Activated T-cell treated with anti-CD3 and anti-CD28 coated beads, Interleukin-2, amount 50 U/mL, for 1 hour (primary cell): ENCODE data around the gene BEND3.
"Not testable (repeated sequence)": the region's sequence is repeated elsewhere in the genome, so short reads cannot be mapped to it uniquely, and the experiment has no call there.

Experiments used
- DNase-seq: peaks from one replicate; pipeline ENCODE4 v3.0.0-alpha.2; 2020

The BEND3 gene

DNA sequence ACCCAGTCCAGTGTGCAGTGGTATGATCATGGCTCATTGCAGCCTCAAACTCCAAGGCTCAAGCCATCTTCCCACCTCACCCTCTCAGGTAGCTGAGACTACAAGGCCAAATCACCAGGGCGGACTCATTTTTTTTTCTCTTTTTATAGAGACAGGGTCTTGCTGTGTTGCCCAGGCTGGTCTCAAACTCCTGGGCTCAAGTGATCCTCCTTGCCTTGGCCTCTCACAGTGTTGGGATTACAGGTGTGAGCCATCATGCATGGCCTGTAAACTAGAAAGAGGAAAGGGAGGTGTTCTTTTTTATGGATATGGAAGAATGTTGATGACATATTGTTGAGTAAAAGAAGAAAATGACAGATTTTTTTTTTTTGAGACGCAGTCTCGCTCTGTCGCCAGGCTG lies 5.1 kb upstream of the BEND3 start:
- DNase-seq = no peak

DNA sequence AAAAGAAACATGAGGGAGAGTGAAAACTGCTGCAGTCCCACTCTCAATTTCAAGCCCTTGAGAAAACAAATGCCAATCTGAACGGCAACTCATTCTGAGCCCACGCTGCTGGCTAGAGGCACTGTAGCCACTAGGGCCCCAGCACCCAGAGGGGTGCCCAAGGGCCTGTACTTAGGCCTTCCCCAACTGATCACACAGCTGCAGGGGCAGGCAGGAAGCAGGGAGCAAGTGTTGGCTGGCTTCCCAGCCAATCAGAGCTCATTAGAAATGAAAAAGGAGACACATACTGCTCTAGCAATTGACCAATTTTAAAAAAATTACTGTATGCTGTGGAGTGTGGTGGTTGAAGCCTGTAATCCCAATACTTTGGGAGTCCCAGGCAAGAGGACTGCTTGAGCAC lies 3.7 kb upstream of the BEND3 start:
- no peak for DNase-seq

DNA sequence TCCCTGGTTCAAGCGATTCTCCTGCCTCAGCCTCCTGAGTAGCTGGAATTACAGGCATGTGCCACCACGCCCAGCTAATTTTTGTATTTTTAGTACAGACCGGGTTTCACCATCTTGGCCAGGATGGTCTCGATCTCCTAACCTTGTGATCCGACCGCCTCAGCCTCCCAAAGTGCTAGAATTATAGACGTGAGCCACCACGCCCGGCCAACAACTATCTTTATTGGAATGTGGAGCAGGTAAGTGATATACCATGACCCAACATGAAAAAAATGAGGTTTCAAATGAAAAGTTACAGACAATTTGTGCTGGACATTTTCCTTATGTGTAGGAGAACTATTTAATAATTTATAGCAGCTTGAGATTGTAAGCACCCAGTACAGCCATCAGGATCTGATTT lies 3.2 kb upstream of the BEND3 start:
- DNase-seq = not testable (repeated sequence)

DNA sequence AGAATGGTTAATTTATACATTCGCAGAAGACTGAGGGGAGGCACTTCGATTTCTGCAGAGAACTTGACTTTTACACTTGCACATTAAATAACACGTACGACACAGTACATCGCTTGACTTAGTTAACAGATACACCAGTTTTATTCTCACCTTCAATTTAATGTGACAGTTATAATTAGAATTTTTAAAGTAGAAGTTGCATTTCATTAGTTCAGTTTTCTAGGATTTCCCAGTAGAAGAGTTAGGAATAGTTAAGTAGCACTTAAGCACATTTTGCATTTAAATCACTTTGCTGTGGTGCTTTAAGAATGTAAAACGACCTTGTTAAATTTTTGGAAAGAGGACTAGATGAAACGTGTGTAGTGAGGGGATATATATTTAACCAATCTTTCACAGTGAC lies 1.6 kb upstream of the BEND3 start:
- DNase-seq = no peak

DNA sequence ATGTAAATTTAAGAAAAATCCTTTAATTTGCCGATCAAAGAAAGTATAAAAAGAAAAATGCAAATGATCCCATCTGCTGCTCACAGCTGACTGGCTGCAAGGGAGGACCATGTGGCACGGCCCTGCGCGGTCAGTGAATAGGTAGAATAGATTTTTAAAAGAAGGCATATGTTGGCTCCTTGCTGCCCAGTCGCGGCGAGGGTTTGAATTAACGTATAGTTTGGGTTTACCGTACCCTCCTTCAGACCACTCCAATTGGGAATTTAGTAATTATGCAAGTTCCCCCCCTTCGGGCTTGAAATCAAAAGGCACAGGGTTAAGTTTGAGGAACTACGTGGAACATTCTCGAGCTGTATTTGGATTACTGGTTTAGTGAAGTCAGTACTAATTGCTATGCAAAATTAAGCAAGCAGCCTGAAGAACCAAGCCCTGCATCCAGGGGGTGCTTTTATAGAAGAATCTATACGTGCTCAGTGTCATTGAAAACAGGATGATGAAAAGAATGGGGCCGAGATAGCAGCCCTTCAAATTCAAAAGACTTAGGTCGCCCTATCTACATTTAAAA lies 1.1 kb upstream of the BEND3 start:
- DNase-seq = no peak

DNA sequence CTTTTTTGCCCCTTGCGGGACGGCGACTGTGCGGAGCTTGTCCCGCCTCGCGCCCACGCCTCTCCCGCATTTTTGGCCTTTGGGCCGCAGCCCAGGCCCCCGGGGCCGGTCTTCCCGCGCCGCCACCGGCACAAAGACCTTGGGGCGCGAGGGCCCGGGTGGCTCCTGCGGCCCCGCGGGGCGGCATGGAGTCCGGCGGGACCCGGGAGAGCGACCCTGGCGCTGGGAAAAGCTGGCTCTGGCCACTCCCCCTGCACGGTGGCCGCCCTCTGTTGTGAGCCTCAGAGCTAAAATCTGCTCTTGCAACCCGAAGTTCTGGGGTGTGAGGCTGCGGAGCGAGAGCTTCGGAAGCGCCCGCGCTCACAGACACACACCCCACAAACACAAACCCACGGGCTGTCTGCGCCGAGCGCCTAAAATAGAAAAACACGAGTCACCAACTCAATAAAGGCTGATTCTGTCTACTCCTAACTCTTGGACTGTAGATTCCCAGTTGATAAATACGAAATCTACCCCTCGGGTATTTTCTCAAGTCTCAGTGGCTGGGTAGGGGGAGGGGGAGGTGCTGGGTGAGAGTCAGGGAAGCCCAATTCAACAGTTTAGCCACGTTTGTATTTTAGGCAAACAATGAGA lies 496 bp upstream of the BEND3 start:
- no peak for DNase-seq

DNA sequence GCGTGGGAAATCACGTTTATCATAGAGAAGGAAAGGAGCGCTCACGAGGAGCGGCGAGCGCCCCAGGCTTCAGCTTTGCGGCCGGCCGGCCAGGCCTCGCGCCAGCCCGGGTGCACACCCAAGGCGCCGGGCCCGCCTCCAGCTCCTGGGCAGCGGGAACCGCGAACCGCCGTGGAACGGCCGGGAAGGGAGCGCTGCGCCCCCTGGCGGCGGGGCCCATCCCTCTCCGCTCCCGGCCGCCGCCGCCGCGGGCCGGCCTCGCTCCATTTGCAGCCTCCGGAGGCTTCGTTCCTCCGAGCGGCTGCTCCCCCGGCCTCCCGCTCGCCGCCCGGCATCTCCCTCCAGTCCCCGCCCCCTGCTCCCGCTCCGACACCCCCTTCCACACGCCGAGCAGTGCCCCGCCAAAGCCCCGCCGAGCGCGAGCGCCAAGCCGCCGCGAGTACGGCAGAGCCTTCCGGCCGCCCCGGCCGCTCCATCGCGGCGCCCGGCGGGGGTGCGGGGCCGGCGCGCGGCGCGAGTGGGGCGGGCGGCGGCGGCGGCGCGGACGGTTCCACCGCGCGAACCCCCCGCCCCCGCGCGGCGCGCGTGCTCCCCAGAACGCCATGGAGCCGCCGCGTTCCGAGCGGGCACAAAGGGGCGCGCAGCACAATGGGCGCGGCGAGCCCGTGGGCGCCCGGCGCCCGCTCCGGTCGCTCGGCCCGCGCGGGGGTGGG lies 946 bp downstream of the BEND3 start:
- peak; percentile 82 for DNase-seq

DNA sequence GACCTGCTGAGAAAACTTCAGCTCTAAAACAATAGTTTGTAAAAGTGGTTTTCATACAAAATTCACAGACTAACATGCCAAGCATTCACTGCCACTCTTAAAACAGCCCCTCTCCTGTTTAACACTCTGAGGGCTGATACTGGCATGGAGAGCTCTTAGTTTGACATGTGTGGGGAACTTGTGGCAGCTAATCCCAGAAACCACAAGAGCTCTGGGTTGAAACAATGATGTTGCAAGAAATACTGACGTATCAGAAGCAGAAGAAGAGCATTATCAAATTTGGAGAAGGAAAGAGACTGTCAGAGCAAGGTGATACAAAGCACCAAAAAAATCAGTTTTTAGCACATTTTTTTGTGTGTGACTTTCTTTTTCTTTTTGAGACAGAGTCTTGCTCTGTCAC lies 5.1 kb downstream of the BEND3 start:
- DNase-seq = no peak

DNA sequence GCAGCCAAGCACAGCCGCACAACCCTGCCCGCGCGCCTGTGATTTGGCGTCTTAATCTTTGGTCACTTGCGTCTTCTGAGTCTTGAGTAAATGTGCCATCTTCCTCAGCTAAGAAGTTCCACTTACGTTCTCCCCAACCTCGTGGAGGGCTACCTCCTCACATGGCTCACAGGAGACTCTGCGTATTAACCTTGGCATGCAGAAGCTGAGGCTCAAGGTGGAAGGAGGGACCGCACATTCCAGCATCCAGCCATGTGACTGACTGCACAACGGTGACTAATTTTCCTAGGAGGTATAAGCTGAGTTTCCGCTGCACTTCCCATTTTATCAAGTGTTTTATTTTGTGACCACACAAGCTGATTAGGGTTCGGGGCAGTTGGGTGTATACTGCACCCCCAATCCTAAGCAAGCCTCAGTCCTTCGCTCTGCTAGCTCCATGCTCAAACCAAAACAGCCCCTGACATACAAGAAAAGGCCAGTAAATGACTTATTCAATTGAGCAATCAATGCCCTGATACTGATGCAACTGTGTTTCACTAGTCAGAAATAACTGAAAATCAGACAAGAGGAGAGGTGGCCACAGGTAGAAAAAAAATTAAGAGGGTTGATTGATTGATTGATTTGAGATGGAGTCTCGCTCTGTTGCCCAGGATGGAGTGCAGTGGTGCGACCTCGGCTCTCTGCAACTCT lies 7.0 kb downstream of the BEND3 start:
- DNase-seq = no peak

DNA sequence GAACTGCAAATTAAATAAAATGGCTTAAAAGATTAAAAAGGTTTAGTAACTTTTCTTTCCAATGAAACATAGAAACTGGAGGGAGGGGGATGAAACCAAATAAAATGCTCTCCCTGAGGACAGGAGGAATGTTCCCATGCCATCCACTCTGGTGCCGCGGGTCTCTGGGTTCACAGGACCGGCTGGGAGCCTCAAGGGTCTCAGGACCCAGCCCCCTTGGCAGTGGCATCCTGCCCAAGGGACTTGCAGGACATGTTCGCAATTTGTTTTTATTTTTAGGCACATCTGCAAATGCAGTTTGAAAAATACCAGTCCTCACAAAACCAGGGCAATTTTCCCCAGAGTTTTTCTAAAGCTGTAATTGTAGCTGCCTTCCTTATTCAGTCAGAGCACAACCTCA lies 7.5 kb downstream of the BEND3 start:
- DNase-seq = no peak

DNA sequence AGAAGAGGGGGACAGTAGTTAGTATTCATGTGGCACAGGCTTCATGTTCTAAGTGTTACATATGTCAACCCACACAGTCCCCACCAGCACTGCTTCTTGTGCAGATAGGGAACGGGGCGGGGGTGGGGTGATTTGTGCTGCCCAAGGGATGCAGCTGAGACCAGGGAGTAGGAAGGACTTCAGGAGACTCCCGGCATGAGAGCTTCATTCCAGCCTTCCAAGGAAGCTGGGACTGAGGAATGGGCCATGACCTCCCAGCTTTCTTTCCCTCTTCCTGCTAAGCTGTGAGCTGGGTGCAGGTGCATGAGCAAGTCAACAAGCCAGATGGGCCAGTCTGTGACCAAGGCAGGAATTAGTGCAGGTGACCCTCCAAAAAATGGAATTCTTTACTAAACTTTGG lies 9.2 kb downstream of the BEND3 start:
- no peak for DNase-seq

DNA sequence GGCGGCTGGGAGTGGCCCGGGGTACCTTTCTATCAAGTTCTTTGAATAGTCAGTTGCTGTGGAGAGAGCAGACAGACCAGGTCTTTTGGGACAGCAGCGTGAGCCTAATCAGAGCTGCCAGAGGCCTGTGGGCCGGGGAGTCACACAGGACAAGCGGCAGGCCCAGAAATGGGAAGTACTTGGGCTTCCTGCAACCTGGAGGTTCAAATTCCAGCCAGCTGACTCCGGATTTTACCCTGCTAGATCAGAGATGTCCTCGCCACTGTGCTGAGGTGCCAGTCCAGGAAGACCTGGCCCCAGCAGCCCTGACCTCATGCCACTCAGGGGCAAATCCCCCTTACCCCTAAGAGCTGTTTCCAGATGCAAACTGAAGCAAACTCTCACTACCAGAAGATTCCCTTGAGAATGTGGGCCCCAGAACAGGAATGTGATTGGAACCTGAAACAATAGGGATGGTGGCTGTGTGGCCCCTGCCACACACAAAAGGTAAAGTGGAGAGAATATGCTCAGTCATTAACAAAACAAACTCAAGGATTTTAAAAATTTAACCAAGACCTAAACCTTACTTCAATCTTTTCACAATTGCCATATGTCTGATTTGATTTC lies 9.7 kb downstream of the BEND3 start:
- no peak for DNase-seq

DNA sequence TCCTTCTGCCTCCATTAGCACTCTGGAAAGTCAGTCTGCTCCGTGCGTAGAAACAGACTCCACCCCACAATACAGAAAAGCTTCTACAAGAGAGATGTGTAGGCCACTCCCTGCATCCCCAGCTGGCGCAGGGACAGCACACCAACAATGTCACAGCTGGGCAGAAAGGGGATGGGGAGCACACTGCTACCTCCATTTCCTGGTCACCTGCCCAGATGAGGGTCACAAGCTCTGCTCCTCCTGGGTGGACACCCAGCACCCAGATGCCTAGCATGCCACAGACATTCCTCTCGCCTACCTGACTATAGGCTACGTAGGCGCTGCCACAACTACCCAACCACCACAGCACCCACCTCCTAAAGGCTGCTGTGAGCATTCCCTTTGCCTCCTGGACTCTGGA lies 12.2 kb downstream of the BEND3 start:
- DNase-seq = no peak

DNA sequence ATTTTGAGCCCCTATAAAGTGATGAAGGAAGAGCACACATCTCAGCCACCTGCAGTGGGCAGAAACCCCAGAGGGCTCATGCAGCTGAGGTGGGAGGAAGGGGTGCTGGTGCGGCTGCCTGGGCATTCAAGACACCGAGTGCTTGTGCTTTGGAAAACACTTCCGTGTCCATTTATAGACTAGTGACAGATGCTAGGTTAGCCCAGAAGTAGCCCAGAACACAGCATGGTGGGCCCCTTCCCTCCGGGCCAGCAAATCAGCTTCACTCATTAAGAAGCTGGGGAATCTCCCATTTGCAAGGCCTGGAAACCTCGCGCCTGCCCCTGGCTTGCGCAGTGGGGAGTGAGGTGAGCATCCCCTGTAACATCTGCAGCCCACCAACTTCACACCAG lies 12.9 kb downstream of the BEND3 start:
- no peak for DNase-seq

DNA sequence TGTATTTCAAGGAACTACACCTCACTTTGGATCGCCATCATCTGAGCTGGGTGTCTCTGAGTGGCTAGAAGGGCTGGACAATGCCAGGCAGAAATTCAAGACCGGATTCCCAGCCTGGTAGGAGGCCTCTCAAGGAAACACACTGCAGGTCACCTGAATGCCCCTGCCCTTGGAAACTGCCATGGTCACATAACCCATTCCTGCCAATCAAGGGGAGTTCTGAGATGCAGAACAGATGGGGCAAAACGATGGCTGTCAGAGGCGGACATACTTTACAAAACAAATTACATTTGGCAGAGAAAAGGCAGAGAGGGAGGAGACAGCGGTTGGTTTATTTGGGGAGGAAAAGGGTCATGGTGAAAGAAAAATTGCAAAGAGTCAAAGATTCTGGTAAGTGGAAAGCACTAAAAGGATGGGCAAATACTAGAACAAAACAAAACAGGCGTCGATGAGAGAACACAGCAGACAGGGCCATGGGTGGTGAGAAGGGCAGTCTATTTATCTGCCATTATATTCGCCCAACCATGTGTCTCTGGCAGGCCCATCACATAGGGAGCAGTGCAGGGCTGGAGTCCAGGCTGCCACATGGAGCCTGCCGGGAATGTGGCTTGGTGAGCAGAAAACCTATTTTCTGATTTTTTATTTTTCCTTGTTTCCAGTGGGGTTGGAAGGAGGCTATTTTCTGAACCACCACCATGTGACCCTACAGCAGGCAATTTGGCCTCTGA lies 13.5 kb downstream of the BEND3 start:
- DNase-seq = no peak

DNA sequence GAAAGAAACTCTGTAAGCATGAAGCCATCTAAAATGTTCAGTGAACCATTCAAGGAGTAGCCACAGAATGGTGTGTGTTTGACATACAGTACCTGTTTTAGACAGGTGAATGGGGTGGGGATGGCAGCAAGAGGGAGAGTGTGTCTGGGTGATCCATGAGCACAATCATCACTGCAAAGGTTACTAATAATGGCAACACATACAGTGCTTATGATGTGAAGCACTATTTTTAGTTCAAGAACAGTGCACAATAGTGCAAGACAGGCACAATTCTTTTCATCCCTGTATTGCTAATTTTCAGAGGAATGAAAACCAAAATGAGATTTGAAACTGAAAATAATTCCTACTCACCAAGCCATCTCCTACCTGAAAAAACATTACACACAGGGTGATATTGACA lies 14.1 kb downstream of the BEND3 start:
- DNase-seq = no peak

DNA sequence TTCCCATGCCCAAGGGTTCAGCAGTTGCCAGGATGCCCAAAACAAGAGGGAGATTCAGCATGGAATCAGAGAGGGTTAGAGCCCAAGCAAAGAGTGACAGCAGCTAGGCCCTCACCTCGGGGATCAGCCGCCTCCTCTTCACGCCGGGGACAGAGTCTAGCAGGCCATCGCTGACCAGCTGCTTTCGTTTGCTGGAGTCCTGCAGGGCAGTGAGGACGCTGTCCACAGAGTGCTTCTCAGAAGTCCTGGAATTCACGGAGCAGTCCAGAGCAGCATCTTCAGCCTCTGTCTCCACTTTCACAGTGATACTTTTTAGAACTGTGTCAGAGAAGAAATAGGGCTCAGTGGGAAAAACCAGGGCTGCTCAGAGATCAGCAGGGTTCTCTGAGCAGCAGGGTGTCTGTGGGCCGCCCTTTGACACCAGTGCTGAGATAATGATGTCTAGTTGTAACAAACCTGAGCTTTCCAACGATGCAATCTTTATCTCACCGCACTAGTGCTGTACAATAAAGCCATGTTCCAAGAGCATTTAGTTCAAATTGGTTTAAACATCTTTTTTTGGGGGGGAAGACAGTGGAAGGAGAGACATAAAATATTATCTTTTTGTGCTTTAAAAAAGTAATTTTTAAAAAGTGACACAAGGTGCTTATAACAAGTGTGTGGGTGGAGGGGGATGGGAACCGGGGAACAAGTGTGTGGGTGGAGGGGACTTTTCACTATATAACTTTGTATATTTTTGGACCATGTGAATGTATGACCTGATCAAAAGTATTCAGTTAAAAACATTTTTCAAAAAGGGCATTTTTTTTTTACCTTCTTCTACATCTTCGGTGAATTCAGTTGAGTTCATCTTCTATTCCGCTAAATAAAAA lies 16.6 kb downstream of the BEND3 start:
- no peak for DNase-seq

DNA sequence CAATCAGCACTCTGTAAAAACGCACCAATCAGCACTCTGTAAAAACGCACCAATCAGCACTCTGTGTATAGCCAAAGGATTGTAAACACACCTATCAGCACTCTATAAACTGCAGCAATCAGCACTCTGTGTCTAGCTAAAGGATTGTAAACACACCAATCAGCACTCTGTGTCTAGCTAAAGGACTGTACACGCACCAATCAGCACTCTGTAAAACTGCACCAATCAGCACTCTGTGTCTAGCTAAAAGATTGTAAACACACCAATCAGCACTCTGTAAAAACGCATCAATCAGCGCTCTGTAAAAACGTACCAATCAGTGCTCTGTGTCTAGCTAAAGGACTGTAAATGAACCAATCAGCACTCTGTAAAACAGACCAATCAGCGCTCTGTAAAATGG lies 30.9 kb downstream of the BEND3 start:
- DNase-seq = not testable (repeated sequence)

DNA sequence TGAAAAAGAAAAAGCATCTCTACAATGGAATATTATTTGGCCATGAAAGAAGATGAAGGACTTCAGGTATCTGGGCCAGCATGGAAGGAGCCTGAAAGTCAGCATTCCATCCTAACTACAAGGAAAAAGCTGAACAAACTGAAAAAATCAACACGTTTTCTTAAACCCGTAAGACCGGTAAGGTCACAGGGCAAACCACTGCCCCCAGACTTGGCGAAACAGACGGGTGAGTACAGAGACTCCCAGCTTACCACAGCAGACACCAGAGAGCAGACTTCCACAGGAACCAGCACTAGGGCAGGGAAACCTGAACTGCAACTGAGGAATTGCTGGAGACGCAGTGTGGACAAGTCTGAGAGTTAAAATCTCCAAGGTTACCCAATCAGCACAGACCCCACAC lies 31.4 kb downstream of the BEND3 start:
- DNase-seq = no peak

DNA sequence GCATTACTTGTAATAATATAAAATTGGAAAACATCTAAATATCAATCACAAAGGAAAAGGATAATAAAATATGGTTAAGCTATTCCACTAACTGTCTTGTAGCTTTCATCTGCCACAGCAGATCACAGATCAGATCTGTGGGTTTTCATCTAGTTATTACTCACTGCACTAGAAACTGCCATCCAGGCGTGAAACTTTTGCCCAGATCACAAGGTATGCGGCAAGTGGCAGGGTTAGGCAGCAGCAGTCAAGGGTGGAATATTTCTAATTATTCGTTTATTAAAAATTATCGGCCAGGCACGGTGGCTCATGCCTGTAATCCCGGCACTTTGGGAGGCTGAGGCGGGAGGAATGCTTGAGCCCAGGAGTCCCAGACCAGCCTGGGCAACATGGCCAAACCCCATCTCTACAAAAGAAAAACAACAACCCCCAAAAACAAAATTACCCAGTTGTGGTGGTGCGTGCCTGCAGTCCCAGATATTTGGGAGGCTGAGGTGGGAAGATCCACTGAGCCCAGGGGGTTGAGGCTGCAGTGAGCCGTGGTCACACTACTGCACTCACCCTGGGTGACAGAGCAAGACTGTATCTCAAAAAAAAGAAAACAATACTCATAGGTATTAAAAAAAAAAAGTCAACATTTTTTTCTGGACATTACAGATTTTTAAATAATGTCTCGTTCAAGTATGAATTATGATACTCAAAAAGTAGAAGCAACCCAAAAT lies 32.1 kb downstream of the BEND3 start:
- no peak for DNase-seq

DNA sequence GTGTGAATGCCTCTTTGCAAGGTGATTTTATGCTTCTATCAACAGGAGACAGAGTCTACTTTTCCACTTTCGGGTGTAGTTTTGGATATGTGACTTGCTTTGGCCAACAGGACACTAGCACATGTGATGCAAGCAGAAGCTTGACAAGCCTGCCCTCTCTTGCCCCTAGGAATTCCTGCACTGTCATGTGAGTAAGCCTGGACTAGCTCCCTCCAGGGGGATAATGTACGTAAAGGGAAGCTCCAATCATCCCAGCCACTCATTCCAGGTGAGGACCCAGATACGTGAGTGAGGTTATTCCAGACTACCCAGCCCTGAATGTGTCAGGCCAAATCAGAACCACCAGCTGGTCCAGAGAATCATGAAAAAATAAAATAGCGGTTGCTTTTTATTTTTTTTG lies 33.3 kb downstream of the BEND3 start:
- no peak for DNase-seq
